GM18498 (cell line): ENCODE data around the gene CITED2.

Experiments used
- ATAC-seq: cut with Tn5 transposase; IDR thresholded peaks from one replicate; pipeline ENCODE4 v1.9.1; 2021; ENCODE audit warnings: mild to moderate bottlenecking, moderate library complexity; ENCODE audit not compliant: unreplicated experiment

The CITED2 gene

GRCh38 chr6:139334806-139335446 is 39.5 kb downstream of the CITED2 start:
- ATAC-seq = no peak

GRCh38 chr6:139330826-139331500 is 43.5 kb downstream of the CITED2 start:
- ATAC-seq = no peak

- no peak for ATAC-seq
Observed at GRCh38 chr6:139330306-139330705, 44.1 kb downstream of the CITED2 start.

GRCh38 chr6:139329224-139329623 is 45.2 kb downstream of the CITED2 start:
- ATAC-seq = no peak

GRCh38 chr6:139327038-139327437 is 47.4 kb downstream of the CITED2 start:
- peak; percentile 59 for ATAC-seq

- ATAC-seq = no peak
Observed at GRCh38 chr6:139325686-139326085, 48.8 kb downstream of the CITED2 start.

- ATAC-seq = peak; percentile 49
Observed at GRCh38 chr6:139325125-139325524, 49.3 kb downstream of the CITED2 start.

- no peak for ATAC-seq
Observed at GRCh38 chr6:139324301-139324555, 50.2 kb downstream of the CITED2 start.

- ATAC-seq = peak; percentile 41
Observed at GRCh38 chr6:139323511-139324300, 50.7 kb downstream of the CITED2 start.
